Stimulated activated CD4-positive, alpha-beta T cell treated with anti-CD3 and anti-CD28 coated beads, Interleukin-12 subunit alpha, Interleukin-12 subunit beta, amount 100 ng/mL, for 48 hours (primary cell): ENCODE data around the gene ZDHHC17.
"Not testable (repeated sequence)": the region's sequence is repeated elsewhere in the genome, so short reads cannot be mapped to it uniquely, and the experiment has no call there.

Experiments
- DNase-seq, 3 donors: peaks; one replicate each; pipeline ENCODE4 v3.0.0-alpha.2; 2020; ENCODE audit warnings: low read depth in 2 of 3, low spot score in 1 of 3

ZDHHC17 gene, protein sequence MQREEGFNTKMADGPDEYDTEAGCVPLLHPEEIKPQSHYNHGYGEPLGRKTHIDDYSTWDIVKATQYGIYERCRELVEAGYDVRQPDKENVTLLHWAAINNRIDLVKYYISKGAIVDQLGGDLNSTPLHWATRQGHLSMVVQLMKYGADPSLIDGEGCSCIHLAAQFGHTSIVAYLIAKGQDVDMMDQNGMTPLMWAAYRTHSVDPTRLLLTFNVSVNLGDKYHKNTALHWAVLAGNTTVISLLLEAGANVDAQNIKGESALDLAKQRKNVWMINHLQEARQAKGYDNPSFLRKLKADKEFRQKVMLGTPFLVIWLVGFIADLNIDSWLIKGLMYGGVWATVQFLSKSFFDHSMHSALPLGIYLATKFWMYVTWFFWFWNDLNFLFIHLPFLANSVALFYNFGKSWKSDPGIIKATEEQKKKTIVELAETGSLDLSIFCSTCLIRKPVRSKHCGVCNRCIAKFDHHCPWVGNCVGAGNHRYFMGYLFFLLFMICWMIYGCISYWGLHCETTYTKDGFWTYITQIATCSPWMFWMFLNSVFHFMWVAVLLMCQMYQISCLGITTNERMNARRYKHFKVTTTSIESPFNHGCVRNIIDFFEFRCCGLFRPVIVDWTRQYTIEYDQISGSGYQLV

GRCh38 chr12:76763746-76764675 lies at the start of gene ZDHHC17:
ZDHHC17 (plus strand) TSS chr12:76764115; CDS start chr12:76764237, 122 bp downstream.
- peak; percentile 79 to 88 (median 79) for DNase-seq

GRCh38 chr12:76714415-76714814 lies 49.5 kb upstream of the ZDHHC17 start:
- DNase-seq, result no peak

GRCh38 chr12:76714861-76715260 lies 49.1 kb upstream of the ZDHHC17 start:
- DNase-seq, result no peak

DNA sequence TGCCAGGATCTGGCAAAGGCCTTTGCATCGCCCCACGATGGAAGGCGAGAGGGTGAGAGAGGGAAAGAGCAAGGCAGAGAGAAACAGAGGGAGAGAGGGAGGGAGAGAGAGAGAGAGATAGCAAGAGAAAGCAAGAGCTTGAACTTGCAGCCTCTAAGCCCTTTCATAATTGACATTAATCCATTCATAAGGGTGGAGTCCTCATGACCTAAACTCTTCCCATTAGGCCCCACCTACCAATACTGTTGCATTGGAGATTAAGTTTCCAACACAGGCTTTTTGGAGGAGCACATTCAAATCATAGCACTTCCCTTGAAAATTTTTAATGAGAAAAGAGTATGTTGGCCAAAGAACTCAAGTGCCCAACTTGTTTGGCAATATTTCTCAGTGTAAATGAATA lies 48.6 kb upstream of the ZDHHC17 start:
- no peak for DNase-seq

GRCh38 chr12:76717314-76717713 lies 46.6 kb upstream of the ZDHHC17 start:
- DNase-seq, result no peak

- DNase-seq, result no peak
Observed at GRCh38 chr12:76719171-76720041, 44.5 kb upstream of the ZDHHC17 start.

DNA sequence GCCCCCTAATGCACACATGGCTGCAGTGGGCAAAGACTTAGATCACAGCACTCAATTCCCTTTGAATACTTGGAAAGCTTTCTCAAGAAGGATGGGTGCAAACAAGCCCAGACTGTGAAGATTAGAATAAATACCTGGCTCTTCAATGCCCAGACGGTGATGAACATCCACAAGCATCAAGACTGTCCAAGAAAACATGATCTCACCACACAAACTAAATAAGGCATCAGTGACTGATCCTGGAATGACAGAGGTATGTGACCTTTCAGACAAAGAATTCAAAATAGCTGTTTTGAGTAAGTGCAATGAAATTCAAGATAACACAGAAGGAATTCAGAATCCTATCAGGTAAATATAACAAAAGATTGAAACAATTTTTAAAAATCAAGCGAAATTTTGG lies 43.8 kb upstream of the ZDHHC17 start:
- DNase-seq, result no peak

DNA sequence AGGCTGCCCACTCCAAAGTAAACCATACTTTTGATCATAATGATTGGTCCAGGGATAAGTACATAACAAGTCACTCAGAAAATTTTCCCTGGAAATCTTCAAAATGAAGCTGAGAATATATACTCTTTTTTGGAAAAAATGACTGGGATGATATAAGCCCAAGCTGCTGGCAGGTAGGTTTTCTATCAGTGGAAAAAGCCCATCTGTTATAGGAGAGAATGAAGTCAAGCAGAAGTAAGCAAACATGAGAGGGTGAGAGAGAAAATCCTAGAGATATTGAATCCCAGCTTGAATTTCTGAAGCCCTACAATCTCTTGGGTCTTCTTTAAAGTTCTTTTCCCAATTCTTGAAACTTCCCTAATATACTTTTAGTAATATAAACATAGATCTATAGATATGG lies 37.3 kb upstream of the ZDHHC17 start:
- DNase-seq, result no peak

- DNase-seq, result not testable (repeated sequence)
Observed at GRCh38 chr12:76732188-76732587, 31.7 kb upstream of the ZDHHC17 start.

- not testable (repeated sequence) for DNase-seq
Observed at GRCh38 chr12:76737689-76738088, 26.2 kb upstream of the ZDHHC17 start.

DNA sequence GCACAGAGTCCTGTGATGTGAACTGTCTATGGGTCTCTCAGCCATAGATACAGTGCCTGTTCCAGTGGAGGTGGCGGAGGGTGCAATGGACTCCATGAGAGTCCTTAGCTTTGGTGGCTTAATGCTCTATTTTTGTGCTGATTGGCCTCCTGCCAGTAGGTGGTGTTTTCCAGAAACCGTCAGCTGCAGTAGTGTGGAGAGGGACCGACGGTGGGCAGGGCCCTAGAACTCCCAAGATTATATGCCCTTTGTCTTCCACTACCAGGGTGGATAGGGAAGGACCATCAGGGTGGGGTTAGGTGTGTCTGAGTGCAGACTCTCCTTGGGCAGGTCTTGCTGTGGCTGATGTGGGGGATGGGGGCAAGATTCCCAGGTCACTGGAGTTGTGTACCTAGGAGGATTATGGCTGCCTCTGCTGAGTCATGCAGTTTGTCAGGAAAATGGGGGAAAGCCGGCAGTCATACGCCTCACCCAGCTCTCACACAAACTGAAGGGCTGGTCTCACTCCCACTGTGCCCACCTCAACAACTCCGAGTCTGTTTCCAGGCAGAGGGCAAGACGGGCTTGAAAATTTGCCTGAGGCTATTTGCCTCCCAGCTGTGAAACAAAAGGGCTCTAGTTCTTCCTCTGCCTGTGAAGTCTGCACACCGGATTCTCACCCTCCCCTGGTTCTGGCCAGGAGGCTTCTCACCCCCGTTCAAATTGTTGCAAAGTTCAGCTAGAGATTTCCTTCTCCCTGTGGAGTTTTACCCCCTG lies 24.9 kb upstream of the ZDHHC17 start:
- no peak for DNase-seq

- DNase-seq, result no peak
Observed at GRCh38 chr12:76739896-76740295, 24.0 kb upstream of the ZDHHC17 start.

DNA sequence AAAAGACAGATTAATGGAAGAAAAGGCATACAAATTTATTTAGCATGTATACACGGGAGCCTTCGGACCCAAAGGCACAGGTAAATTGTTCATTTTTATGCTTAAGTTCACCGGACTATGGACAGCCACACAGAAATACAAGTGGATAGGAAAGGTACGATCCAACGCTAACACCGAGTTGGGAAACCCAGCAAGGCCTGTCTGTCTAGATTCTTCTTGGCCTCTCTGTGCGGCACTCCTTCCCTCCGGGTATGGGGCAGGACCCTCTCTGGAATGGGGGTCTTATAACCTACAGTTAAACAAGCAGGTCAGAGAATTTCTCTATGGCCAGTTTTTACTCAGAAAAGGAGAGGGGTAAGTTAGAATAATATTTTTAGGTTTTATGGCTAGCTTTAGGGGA lies 23.4 kb upstream of the ZDHHC17 start:
- DNase-seq, result no peak

- DNase-seq, result no peak
Observed at GRCh38 chr12:76745343-76745742, 18.6 kb upstream of the ZDHHC17 start.

GRCh38 chr12:76746516-76746915 lies 17.4 kb upstream of the ZDHHC17 start:
- no peak for DNase-seq

DNA sequence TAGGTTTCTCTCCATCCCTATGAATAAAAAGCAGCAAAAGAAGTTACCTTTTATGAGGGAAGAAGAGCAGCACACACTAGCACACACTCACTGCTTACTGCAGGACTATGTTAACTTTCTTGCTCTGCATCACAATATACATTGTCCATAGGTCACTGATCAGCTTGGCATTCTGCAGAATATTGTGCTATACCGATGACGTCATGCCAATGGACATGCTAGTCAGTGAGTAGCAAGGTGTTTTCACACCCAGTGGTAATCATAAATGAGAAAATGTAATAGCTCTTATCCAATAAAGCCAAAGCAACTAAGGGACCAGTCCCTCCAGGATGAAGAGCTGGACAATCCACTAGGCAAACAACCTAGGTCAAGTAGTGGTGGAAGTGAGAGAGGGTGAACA lies 16.7 kb upstream of the ZDHHC17 start:
- DNase-seq, result no peak

DNA sequence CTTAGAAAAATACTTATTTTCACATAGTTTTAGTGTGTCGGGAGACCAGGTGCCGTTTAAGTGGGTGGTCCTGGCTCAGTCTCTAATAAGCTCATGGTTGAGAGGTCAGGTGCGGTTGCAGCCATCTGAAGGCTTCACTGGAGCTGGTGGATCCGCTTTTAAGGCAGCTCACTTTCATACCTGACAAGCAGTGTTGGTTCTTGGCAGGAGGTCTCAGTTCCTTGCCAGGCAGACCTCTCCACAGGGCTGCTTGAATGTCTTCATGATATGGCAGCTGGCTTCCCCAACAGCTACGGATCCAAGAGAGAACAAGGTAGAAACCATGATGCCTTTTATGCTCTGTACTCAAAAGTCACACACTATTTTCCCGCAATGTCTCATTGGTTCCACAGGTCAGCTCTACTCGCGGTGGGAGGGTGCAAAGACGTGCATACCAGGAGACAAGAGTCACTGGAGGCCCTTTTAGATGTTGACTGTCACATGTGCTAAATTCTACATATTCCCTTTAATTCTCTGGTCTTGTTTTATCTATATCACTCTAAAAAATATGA lies 8.0 kb upstream of the ZDHHC17 start:
- DNase-seq, result no peak

DNA sequence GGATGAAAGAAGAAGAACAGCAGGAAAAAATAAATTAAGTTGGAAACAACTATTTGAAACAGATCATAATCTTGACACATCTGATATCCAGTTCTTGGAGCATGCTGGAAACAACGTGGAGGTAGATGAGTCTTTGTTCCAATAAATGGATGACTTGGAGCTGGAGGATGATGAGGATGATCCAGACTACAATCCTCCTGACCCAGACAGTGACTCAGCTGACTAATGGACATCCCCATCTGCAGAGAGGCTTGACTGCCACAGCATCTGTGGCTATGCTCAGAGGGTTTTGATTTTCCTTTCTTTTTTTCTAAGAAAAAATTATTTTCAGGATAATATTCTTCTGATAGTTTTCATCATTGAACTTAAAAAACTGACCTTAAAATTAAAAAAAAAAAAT lies 6.2 kb upstream of the ZDHHC17 start:
- DNase-seq, result no peak

DNA sequence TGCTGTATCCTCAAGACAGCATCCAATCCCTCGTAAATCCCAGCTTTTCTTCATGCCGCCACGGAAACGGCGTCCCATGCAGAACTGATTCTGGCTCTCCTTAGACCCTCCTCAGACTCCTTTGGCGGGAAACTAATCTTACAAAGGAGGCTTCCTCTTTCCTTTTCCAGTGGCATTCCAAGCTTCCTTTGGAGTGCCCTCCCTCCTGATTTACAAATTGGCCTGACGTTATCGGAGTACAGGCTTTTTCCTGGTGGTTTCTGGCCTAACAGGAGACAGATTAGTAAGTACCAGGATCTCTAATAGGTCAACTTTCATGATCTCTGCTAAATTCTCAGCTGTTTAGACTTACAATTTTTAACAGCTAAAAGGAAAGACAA lies 1.3 kb upstream of the ZDHHC17 start:
- no peak for DNase-seq

- no peak for DNase-seq
Observed at GRCh38 chr12:76764856-76765255, 941 bp downstream of the ZDHHC17 start.
